GM12878 (cell line): ENCODE data around the gene TRDMT1. TPM values are rescaled to one million over a fixed set of nuclear protein-coding genes. Genes with fewer than 3 reads are reported as not detected.

Experiments
- ATAC-seq: fragments of 200-7000 bp; cut with Tn5 transposase; 3 replicates; pipeline ENCODE4 v1.9.1; 2020; ENCODE audit warnings: mild to moderate bottlenecking, moderate library complexity
- BruUV-seq: library from RNA; stranded (reverse); fragments of 400-500 nt; replicated peaks from 2 replicates; lab custom pipeline; 2021; lab: Mats Ljungman, UMichigan
- CTCF ChIA-PET: fragments of 300-600 bp; sonication (Branson Sonifier 250); formaldehyde crosslinking; extraction: SDS; loops from one replicate; lab custom pipeline; 2021; ENCODE audit warnings: inconsistent platforms; lab: Yijun Ruan, JAX
- POLR2A ChIA-PET: fragments of 350-600 bp; formaldehyde crosslinking; extraction: SDS; loops from one replicate; lab custom pipeline; 2021; ENCODE audit warnings: inconsistent platforms; lab: Charles Lee
- RAD21 ChIA-PET: fragments of 300-600 bp; sonication (Branson Sonifier 250); formaldehyde crosslinking; loops from one replicate; lab custom pipeline; 2023; ENCODE audit warnings: antibody characterized with exemption; ENCODE audit not compliant: unreplicated experiment; lab: Charles Lee
- SMC1A ChIA-PET: fragments of 300-600 bp; sonication (Branson Sonifier 250); formaldehyde crosslinking; loops from one replicate; lab custom pipeline; 2023; ENCODE audit not compliant: unreplicated experiment, uncharacterized antibody; lab: Charles Lee
- DNase-seq: peaks from one replicate; pipeline ENCODE4 v3.0.0-alpha.2; 2011; ENCODE audit warnings: low read depth, low spot score
- FAIRE-seq: peaks from 3 replicates; lab custom pipeline; 2011; peaks lifted over from hg19 to GRCh38; lab: Jason Lieb, UNC
- H2AFZ ChIP-seq: 2 replicates; pipeline ENCODE4 v1.6.0; 2011; ENCODE audit warnings: low read depth, low read length, control low read depth; ENCODE audit not compliant: control insufficient read depth
- H3K27ac ChIP-seq: 2 replicates; pipeline ENCODE4 v1.5.1; 2011; ENCODE audit warnings: control low read depth; ENCODE audit not compliant: control insufficient read depth, insufficient read depth
- H3K27me3 ChIP-seq, 2 experiments: replicated peaks in 1 of 2; 2 replicates each; pipeline versions ENCODE4 v1.6.0 to v1.6.1; 2011; ENCODE audit warnings: low read length in 1 of 2; ENCODE audit not compliant: control insufficient read depth in 2 of 2, insufficient read depth in 2 of 2
- H3K36me3 ChIP-seq, 2 experiments: 2 replicates each; pipeline ENCODE4 v1.5.1; 2011; ENCODE audit warnings: low read length in 1 of 2; ENCODE audit not compliant: control insufficient read depth in 2 of 2, insufficient read depth in 2 of 2
- H3K4me1 ChIP-seq: 2 replicates; pipeline ENCODE4 v1.6.1; 2011; ENCODE audit warnings: mild to moderate bottlenecking, low read length, moderate library complexity, mixed read lengths; ENCODE audit not compliant: control insufficient read depth, insufficient read depth
- H3K4me2 ChIP-seq: 2 replicates; pipeline ENCODE4 v1.6.0; 2011; ENCODE audit warnings: control low read depth; ENCODE audit not compliant: control insufficient read depth, insufficient read depth
- H3K4me3 ChIP-seq: fragments of 200-600 bp; sonication (generic); 2 replicates; pipeline ENCODE4 v1.5.1; 2016
- H3K79me2 ChIP-seq: 2 replicates; pipeline ENCODE4 v1.6.0; 2011; ENCODE audit warnings: low read length; ENCODE audit not compliant: control insufficient read depth, insufficient read depth
- H3K9ac ChIP-seq: 2 replicates; pipeline ENCODE4 v1.8.0; 2011; ENCODE audit warnings: low read length, control low read depth, mixed read lengths; ENCODE audit not compliant: control insufficient read depth, insufficient read depth
- H3K9me3 ChIP-seq: replicated peaks from 3 replicates; pipeline ENCODE4 v1.5.1; 2011; ENCODE audit warnings: mild to moderate bottlenecking, low read length; ENCODE audit not compliant: control insufficient read depth, insufficient read depth
- H4K20me1 ChIP-seq: 2 replicates; pipeline ENCODE4 v1.6.0; 2011; ENCODE audit not compliant: control insufficient read depth, insufficient read depth
- BRCA1 ChIP-seq: IDR thresholded peaks from 2 replicates; pipeline ENCODE4 v1.6.1; 2011; ENCODE audit warnings: low read depth, low read length, improper control_type of control experiment
- CHD2 ChIP-seq: IDR thresholded peaks from 2 replicates; pipeline ENCODE4 v1.6.1; 2011; ENCODE audit warnings: low read depth, low read length, improper control_type of control experiment, borderline replicate concordance
- CREM ChIP-seq: IDR thresholded peaks from 2 replicates; pipeline ENCODE4 v1.6.1; 2014; ENCODE audit warnings: antibody characterized with exemption, low read depth
- EP300 ChIP-seq, 2 experiments: fragments of 150-350 bp in 1 of 2; IDR thresholded peaks; 2 replicates each; pipeline ENCODE4 v1.6.1; 2011 to 2012; ENCODE audit warnings: low read depth in 2 of 2, low read length in 2 of 2, borderline replicate concordance in 1 of 2, improper control_type of control experiment in 1 of 2, inconsistent platforms in 1 of 2; ENCODE audit not compliant: control insufficient read depth in 1 of 2
- KDM1A ChIP-seq: fragments of 200-600 bp; sonication (generic); IDR thresholded peaks from 2 replicates; pipeline ENCODE4 v1.6.1; 2016; ENCODE audit warnings: borderline replicate concordance
- STAT3 ChIP-seq: IDR thresholded peaks from 2 replicates; pipeline ENCODE4 v1.6.1; 2011; ENCODE audit warnings: low read depth, low read length, improper control_type of control experiment
- YBX1 ChIP-seq: fragments of 450-650 bp; IDR thresholded peaks from 2 replicates; pipeline ENCODE4 v1.6.1; 2016; ENCODE audit warnings: antibody characterized with exemption
- ZNF384 ChIP-seq: IDR thresholded peaks from 2 replicates; pipeline ENCODE4 v1.6.1; 2012; ENCODE audit warnings: low read depth, mild to moderate bottlenecking, low read length, improper control_type of control experiment, borderline replicate concordance
- WGBS: methylation state at CpG from one replicate; pipeline ENCODE4 v1.1.6; 2016; ENCODE audit warnings: low lambda C conversion rate; ENCODE audit not compliant: insufficient replicate concordance, insufficient coverage; ENCODE audit errors: missing lambda C conversion rate; 5-methylcytosine and 5-hydroxymethylcytosine counted together
- in situ Hi-C: fragments of 300-500 bp; cut with MboI; formaldehyde crosslinking; loops from 9 replicates; pipeline ENCODE4 v1.14.3; 2018; ENCODE audit warnings: mixed read lengths
- intact Hi-C: fragments of 100-400 bp; cut with micrococcal nuclease; formaldehyde crosslinking; loops from one replicate; pipeline ENCODE4 v1.14.2; 2022; ENCODE audit not compliant: unreplicated experiment
- polyA plus RNA-seq, 11 experiments: library from polyadenylated mRNA; depleted of rRNA in 4 of 11; unstranded in 6 of 11; stranded (reverse) in 5 of 11; fragments of >200 nt; fragmentation: Nextera tagmentation in 4 of 11; fragmentation: Illumina TruSeq in 1 of 11; extraction: Ambion mirVana in 4 of 11; extraction: Trizol in 1 of 11; gene quantifications; 1 replicate in 1 of 11; 2 replicates in 10 of 11; pipeline versions ENCODE4 v1.2.1 to v1.2.3, GENCODE V29; 2011 to 2016; ENCODE audit warnings: inconsistent platforms in 2 of 11, missing spikeins in 2 of 11, low read depth in 1 of 11
- total RNA-seq, 4 experiments: library from RNA; depleted of rRNA in 3 of 4; stranded (reverse); fragments of >200 nt in 3 of 4; fragmentation: Illumina TruSeq in 1 of 4; extraction: Trizol in 1 of 4; gene quantifications; 2 replicates each; pipeline versions ENCODE4 v1.2.1 to v1.2.3, GENCODE V29; 2013 to 2021
- TF ChIP-seq, protein P1 (sequence below): fragments of 450-650 bp; IDR thresholded peaks from 2 replicates; pipeline ENCODE4 v1.6.1; 2014; ENCODE audit warnings: mild to moderate bottlenecking
- TF ChIP-seq, protein P2 (sequence below): fragments of 450-650 bp; IDR thresholded peaks from 2 replicates; pipeline ENCODE4 v1.6.1; 2017; ENCODE audit warnings: low read depth, mild to moderate bottlenecking, moderate library complexity

TRDMT1 gene
- total and polyA plus RNA-seq, 10 of the 15 experiments (the other 5 are each of a cell fraction or from before 2014, with no cell fraction given), result 2.3 to 9.7 (median 4.6) TPM

DNA sequence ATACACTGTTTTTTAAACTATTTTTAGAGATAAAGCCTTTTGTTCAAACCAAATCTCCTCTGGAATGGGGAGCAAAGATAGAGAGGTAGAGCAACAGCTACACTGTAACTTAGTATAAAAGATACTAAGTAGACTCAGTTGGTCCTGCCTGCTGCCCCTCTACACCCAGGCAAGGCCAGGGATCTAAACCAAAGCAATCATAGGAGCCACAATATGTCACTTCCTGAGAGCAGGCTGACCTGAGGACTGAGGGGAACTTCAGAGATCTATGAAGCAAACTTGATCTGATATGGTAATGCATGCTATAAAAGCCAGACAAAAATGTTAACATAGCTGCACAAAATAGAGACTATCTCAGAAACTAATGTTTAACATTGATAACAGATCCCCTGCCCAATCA lies 7.0 kb upstream of the TRDMT1 start (continued):
- no peak for TF ChIP-seq STAT3

DNA sequence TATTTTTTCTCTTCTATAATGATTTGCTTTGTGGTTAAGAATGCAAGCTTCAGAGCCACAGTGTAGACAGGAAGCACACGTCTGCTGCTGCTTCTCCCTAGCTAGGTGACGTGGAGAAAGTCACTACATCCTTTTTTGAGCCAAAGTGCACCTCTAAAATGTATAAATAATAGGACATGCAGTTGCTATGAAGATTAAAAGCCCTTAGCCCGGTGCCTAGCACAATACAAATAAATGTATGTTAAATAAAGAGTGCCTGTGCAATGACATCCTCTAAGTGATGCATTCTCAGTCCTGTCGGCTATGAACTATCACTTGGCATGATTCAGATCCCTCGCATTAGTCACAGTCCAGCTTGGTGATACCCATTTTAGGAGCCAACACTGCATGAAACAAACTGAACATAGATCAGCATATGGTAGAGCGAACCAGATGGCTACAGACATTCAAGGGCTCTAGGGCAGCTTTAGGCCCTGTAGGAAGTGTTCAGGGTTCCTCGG lies 4.8 kb upstream of the TRDMT1 start:
- H3K9ac ChIP-seq, result no peak overlapping the region
- no peaks in the 10 kb centered on the region for H3K79me2 ChIP-seq
- H4K20me1 ChIP-seq, result no peaks in the 10 kb centered on the region
- BruUV-seq, result no TSS peak
- H3K27me3 ChIP-seq, result no peaks in the 10 kb centered on the region; a peak in 1 of 4 replicates
- POLR2A ChIA-PET, result interaction anchor here (0.9 kb wide), 1 partner anchor 24 kb away, joined by 4 read pairs; no protein-coding TSS in a partner anchor
- intact Hi-C loops (no loop called here), in situ Hi-C loops (loop anchor here (25.0 kb wide), 1 partner anchor 1456 kb away; the partner anchor contains the start of genes ARL5B and NSUN6)
- no peak overlapping the region for H3K27ac ChIP-seq
- CTCF ChIA-PET, result interaction anchor here (1.2 kb wide), 1 partner anchor 24 kb away, joined by 4 read pairs; no protein-coding TSS in a partner anchor
- FAIRE-seq (peak; percentile 72), DNase-seq (no peak), ATAC-seq (peak; percentile 64)
- SMC1A ChIA-PET, result interaction anchor here (0.7 to 2.6 kb wide), 5 partner anchors 9 to 1018 kb away, joined by 3 to 17 read pairs (median 3); no protein-coding TSS in a partner anchor
- TF ChIP-seq YBX1, result no peak
- 0 out of 2 replicates have a peak, but pooled peaks have one; percentile 21 for TF ChIP-seq CREM
- TF ChIP-seq EP300 (IDR thresholded peaks at IDR 0.05; ENCODE audit: borderline replicate concordance in 1 of 2, control insufficient read depth in 1 of 2, low read depth in 2 of 2, low read length in 2 of 2), result peak; percentile 31 to 48; a peak in 2 of 4 replicates
- TF ChIP-seq ZNF384, result peak; percentile 65; the same call in 1 of the 2 replicates
- TF ChIP-seq, protein P1, sequence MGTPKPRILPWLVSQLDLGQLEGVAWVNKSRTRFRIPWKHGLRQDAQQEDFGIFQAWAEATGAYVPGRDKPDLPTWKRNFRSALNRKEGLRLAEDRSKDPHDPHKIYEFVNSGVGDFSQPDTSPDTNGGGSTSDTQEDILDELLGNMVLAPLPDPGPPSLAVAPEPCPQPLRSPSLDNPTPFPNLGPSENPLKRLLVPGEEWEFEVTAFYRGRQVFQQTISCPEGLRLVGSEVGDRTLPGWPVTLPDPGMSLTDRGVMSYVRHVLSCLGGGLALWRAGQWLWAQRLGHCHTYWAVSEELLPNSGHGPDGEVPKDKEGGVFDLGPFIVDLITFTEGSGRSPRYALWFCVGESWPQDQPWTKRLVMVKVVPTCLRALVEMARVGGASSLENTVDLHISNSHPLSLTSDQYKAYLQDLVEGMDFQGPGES, result no peak
- TF ChIP-seq, protein P2, sequence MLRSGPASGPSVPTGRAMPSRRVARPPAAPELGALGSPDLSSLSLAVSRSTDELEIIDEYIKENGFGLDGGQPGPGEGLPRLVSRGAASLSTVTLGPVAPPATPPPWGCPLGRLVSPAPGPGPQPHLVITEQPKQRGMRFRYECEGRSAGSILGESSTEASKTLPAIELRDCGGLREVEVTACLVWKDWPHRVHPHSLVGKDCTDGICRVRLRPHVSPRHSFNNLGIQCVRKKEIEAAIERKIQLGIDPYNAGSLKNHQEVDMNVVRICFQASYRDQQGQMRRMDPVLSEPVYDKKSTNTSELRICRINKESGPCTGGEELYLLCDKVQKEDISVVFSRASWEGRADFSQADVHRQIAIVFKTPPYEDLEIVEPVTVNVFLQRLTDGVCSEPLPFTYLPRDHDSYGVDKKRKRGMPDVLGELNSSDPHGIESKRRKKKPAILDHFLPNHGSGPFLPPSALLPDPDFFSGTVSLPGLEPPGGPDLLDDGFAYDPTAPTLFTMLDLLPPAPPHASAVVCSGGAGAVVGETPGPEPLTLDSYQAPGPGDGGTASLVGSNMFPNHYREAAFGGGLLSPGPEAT, result no peak
- no peak for TF ChIP-seq KDM1A
- no peak for TF ChIP-seq CHD2
- no peak for TF ChIP-seq BRCA1
- H3K4me3 ChIP-seq, result no peak overlapping the region
- RAD21 ChIA-PET, result interaction anchor here (0.9 to 1.2 kb wide), 2 partner anchors 9 to 23 kb away, joined by 3 to 7 read pairs; no protein-coding TSS in a partner anchor
- peak overlapping the region; percentile 12; the same call in 1 of the 2 replicates for H2AFZ ChIP-seq
- no peak overlapping the region for H3K4me2 ChIP-seq
- no peaks in the 10 kb centered on the region for H3K36me3 ChIP-seq
- H3K9me3 ChIP-seq, result no peaks in the 10 kb centered on the region
- H3K4me1 ChIP-seq, result peaks cover 5% of the 10 kb centered on the region
- WGBS, result 30% methylated on average over 7 of the region's 7 CpGs
